Activated CD8-positive, alpha-beta memory T cell treated with anti-CD3 and anti-CD28 coated beads for 4 hours (primary cell): ENCODE measurements around the gene SHROOM2.

Experiments
- DNase-seq, 2 donors: peaks; one replicate each; pipeline ENCODE4 v3.0.0-alpha.2; 2020; ENCODE audit warnings: low read depth in 2 of 2

SHROOM2 gene

GRCh38 chrX:9943420-9943819 lies 157.2 kb downstream of the SHROOM2 start:
- DNase-seq = no peak

GRCh38 chrX:9947131-9947794 lies 161.0 kb downstream of the SHROOM2 start:
- DNase-seq = no peak

GRCh38 chrX:9948406-9948805 lies 162.2 kb downstream of the SHROOM2 start:
- no peak for DNase-seq

- DNase-seq = no peak
Measured at GRCh38 chrX:9952300-9952699, 166.1 kb downstream of the SHROOM2 start.

GRCh38 chrX:9953396-9953795 lies 167.2 kb downstream of the SHROOM2 start:
- DNase-seq = no peak

GRCh38 chrX:9955506-9955905 lies 169.3 kb downstream of the SHROOM2 start:
- DNase-seq = no peak

GRCh38 chrX:9957743-9958142 lies 171.5 kb downstream of the SHROOM2 start:
- no peak for DNase-seq

- no peak for DNase-seq
Measured at GRCh38 chrX:9958183-9958582, 172.0 kb downstream of the SHROOM2 start.

GRCh38 chrX:9961750-9962149 lies 175.5 kb downstream of the SHROOM2 start:
- no peak for DNase-seq

GRCh38 chrX:9966775-9967408 lies 180.7 kb downstream of the SHROOM2 start, which contains the start of gene CLDN34:
Gene CLDN34, plus strand, starts transcription at chrX:9967358. Its CDS starts 0 bp downstream, at chrX:9967358.
- DNase-seq = no peak

GRCh38 chrX:9977635-9978034 lies 191.4 kb downstream of the SHROOM2 start:
- DNase-seq = no peak

GRCh38 chrX:9980401-9980800 lies 194.2 kb downstream of the SHROOM2 start:
- DNase-seq = no peak

- DNase-seq = no peak
Measured at GRCh38 chrX:9980927-9981326, 194.7 kb downstream of the SHROOM2 start.

GRCh38 chrX:9983441-9983840 lies 197.2 kb downstream of the SHROOM2 start:
- DNase-seq = no peak

- DNase-seq = no peak
Measured at GRCh38 chrX:9983846-9984245, 197.6 kb downstream of the SHROOM2 start.

- DNase-seq = no peak
Measured at GRCh38 chrX:9988762-9989161, 202.5 kb downstream of the SHROOM2 start.

- no peak for DNase-seq
Measured at GRCh38 chrX:9992061-9992460, 205.8 kb downstream of the SHROOM2 start.

GRCh38 chrX:9992724-9993123 lies 206.5 kb downstream of the SHROOM2 start:
- no peak for DNase-seq

- peak; percentile 45 to 52 for DNase-seq
Measured at GRCh38 chrX:9995855-9996339, 209.7 kb downstream of the SHROOM2 start.

- DNase-seq = no peak
Measured at GRCh38 chrX:9997041-9997440, 210.8 kb downstream of the SHROOM2 start.

GRCh38 chrX:9997524-9997923 lies 211.3 kb downstream of the SHROOM2 start:
- DNase-seq = no peak
